SK-N-SH (cell line): ENCODE results near the gene MYRF. TPM values are rescaled to one million over a fixed set of nuclear protein-coding genes. Genes with fewer than 3 reads are reported as not detected.

Experiments used
- CTCF ChIA-PET: fragments of 300-600, 350-600 bp; formaldehyde crosslinking; extraction: SDS; loops from one replicate; lab custom pipeline; 2021; lab: Yijun Ruan, JAX
- POLR2A ChIA-PET: fragments of 350-600 bp; sonication (Branson Sonifier 250); formaldehyde crosslinking; extraction: SDS; loops from one replicate; lab custom pipeline; 2020; ENCODE audit warnings: antibody characterized with exemption, inconsistent platforms; lab: Yijun Ruan, JAX
- DNase-seq: peaks from one replicate; pipeline ENCODE4 v3.0.0; 2012
- H2AFZ ChIP-seq: fragments of 200-600 bp; sonication (generic); 2 replicates; pipeline ENCODE4 v1.8.1; 2016; ENCODE audit warnings: antibody characterized with exemption, mild to moderate bottlenecking, low read depth
- H3F3A ChIP-seq: fragments of 200-600 bp; sonication (generic); replicated peaks from 2 replicates; pipeline ENCODE3; 2016; ENCODE audit warnings: antibody characterized with exemption, mild to moderate bottlenecking; ENCODE audit not compliant: insufficient read depth
- H3K27ac ChIP-seq, 2 experiments: fragments of 200-500 bp in 1 of 2; fragments of 200-600 bp in 1 of 2; sonication (Bioruptor generic) in 1 of 2; sonication (generic), shearing (Covaris generic) in 1 of 2; 2 replicates each; pipeline versions ENCODE4 v1.5.1 to v1.6.1; 2014 to 2016; ENCODE audit warnings: low read depth in 2 of 2, inconsistent platforms in 1 of 2, low read length in 1 of 2, mild to moderate bottlenecking in 1 of 2, mixed read lengths in 1 of 2
- H3K27me3 ChIP-seq: fragments of 200-600 bp; sonication (generic), shearing (Covaris generic); 2 replicates; pipeline ENCODE4 v1.6.1; 2016; ENCODE audit warnings: mixed run types; ENCODE audit not compliant: insufficient read depth
- H3K36me3 ChIP-seq, 2 experiments: fragments of 200-500 bp in 1 of 2; fragments of 200-600 bp in 1 of 2; sonication (Bioruptor generic) in 1 of 2; sonication (generic) in 1 of 2; replicated peaks in 1 of 2; 2 replicates each; pipeline versions ENCODE3 to v1.5.1; 2014 to 2016; ENCODE audit warnings: low read length in 1 of 2, mild to moderate bottlenecking in 1 of 2; ENCODE audit not compliant: insufficient read depth in 2 of 2, control insufficient read depth in 1 of 2
- H3K4me1 ChIP-seq, 2 experiments: fragments of 200-500 bp in 1 of 2; fragments of 200-600 bp in 1 of 2; sonication (Bioruptor generic) in 1 of 2; sonication (generic), shearing (Covaris generic) in 1 of 2; 2 replicates each; pipeline versions ENCODE4 v1.5.1 to v1.6.1; 2014 to 2016; ENCODE audit warnings: low read depth in 1 of 2, low read length in 1 of 2, mixed run types in 1 of 2; ENCODE audit not compliant: insufficient read depth in 2 of 2, control insufficient read depth in 1 of 2
- H3K4me2 ChIP-seq: fragments of 200-600 bp; sonication (generic), shearing (Covaris generic); 2 replicates; pipeline ENCODE4 v1.6.1; 2017; ENCODE audit warnings: mixed run types
- H3K4me3 ChIP-seq, 2 experiments: fragments of 200-500 bp in 1 of 2; fragments of 200-600 bp in 1 of 2; sonication (Bioruptor generic) in 1 of 2; sonication (generic), shearing (Covaris generic) in 1 of 2; 2 replicates each; pipeline versions ENCODE4 v1.5.1 to v1.8.1; 2014 to 2016; ENCODE audit warnings: low read depth in 2 of 2, inconsistent platforms in 1 of 2, low read length in 1 of 2, mild to moderate bottlenecking in 1 of 2, mixed read lengths in 1 of 2, moderate library complexity in 1 of 2
- H3K79me2 ChIP-seq: fragments of 200-600 bp; sonication (generic); 2 replicates; pipeline ENCODE4 v1.8.1; 2017; ENCODE audit warnings: mild to moderate bottlenecking; ENCODE audit not compliant: insufficient read depth
- H3K9ac ChIP-seq: fragments of 200-600 bp; sonication (generic); 2 replicates; pipeline ENCODE4 v1.6.1; 2017; ENCODE audit warnings: mixed run types
- H3K9me2 ChIP-seq: fragments of 200-600 bp; sonication (generic); 2 replicates; pipeline ENCODE4 v1.6.1; 2017; ENCODE audit warnings: mixed run types
- H3K9me3 ChIP-seq: fragments of 200-600 bp; sonication (generic); 2 replicates; pipeline ENCODE4 v1.6.1; 2017; ENCODE audit warnings: mixed run types, mild to moderate bottlenecking, moderate library complexity
- H4K20me1 ChIP-seq: fragments of 200-600 bp; sonication (generic); 2 replicates; pipeline ENCODE4 v1.6.1; 2017; ENCODE audit warnings: mild to moderate bottlenecking, mixed run types; ENCODE audit not compliant: insufficient read depth
- CHD2 ChIP-seq: fragments of 150-350 bp; IDR thresholded peaks from 2 replicates; pipeline ENCODE4 v1.6.1; 2018; ENCODE audit warnings: low read length; ENCODE audit not compliant: partially characterized antibody
- ELF1 ChIP-seq: IDR thresholded peaks from 2 replicates; pipeline ENCODE4 v1.4.0; 2012
- EP300 ChIP-seq, 2 experiments: IDR thresholded peaks; 2 replicates each; pipeline versions ENCODE4 v1.4.0 to v1.6.1; 2012; ENCODE audit warnings: borderline replicate concordance in 1 of 2, low read depth in 1 of 2, low read length in 1 of 2
- FOSL2 ChIP-seq: IDR thresholded peaks from 2 replicates; pipeline ENCODE4 v1.4.0; 2012; ENCODE audit warnings: low read depth, mild to moderate bottlenecking, moderate library complexity, borderline replicate concordance
- NFIC ChIP-seq: IDR thresholded peaks from 2 replicates; pipeline ENCODE4 v1.4.0; 2012; ENCODE audit warnings: borderline replicate concordance
- NRF1 ChIP-seq: IDR thresholded peaks from 2 replicates; pipeline ENCODE4 v1.6.1; 2012; ENCODE audit warnings: low read depth, mild to moderate bottlenecking, low read length
- PBX3 ChIP-seq: IDR thresholded peaks from 2 replicates; pipeline ENCODE4; 2012
- RCOR1 ChIP-seq: fragments of 150-350 bp; IDR thresholded peaks from 2 replicates; pipeline ENCODE4 v1.6.1; 2017; ENCODE audit warnings: antibody characterized with exemption, low read length
- RXRA ChIP-seq: IDR thresholded peaks from 2 replicates; pipeline ENCODE4 v1.4.0; 2012; ENCODE audit warnings: low read depth, mild to moderate bottlenecking, borderline replicate concordance
- TCF12 ChIP-seq: IDR thresholded peaks from 2 replicates; pipeline ENCODE4 v1.4.0; 2012
- WGBS: methylation state at CpG from one replicate; pipeline ENCODE4 v1.1.6; 2017; ENCODE audit warnings: low lambda C conversion rate; 5-methylcytosine and 5-hydroxymethylcytosine counted together
- polyA plus RNA-seq, 3 experiments: library from polyadenylated mRNA; depleted of rRNA; stranded (reverse); fragments of >200 nt; gene quantifications; 2 replicates each; pipeline ENCODE4 v1.2.3, GENCODE V29; 2012
- TF ChIP-seq, protein P1 (sequence below): IDR thresholded peaks from 2 replicates; pipeline ENCODE4 v1.4.0; 2012; ENCODE audit warnings: low read depth, borderline replicate concordance
- TF ChIP-seq, protein P2 (sequence below): fragments of 200-600 bp; sonication (generic); IDR thresholded peaks from 2 replicates; pipeline ENCODE4 v1.6.1; 2017; ENCODE audit warnings: antibody characterized with exemption, mild to moderate bottlenecking, moderate library complexity
- TF ChIP-seq, protein P3 (sequence below): IDR thresholded peaks from 2 replicates; pipeline ENCODE4 v1.4.0; 2012; ENCODE audit warnings: low read depth, borderline replicate concordance

MYRF gene
- polyA plus RNA-seq, 1 of the 3 experiments (the other 2 are of a cell fraction), result 2.8 TPM

GRCh38 chr11:61773356-61773755 lies 20.9 kb downstream of the MYRF start:
- no peak overlapping the region for H3K9ac ChIP-seq
- H3K9me2 ChIP-seq, result no peaks in the 10 kb centered on the region
- peak; percentile 96 for DNase-seq
- H4K20me1 ChIP-seq, result no peaks in the 10 kb centered on the region
- H2AFZ ChIP-seq, result no peak overlapping the region
- H3K36me3 ChIP-seq, result no peaks in the 10 kb centered on the region
- ChIA-PET POLR2A (interaction anchor here (1.0 kb wide), 1 partner anchor 339 kb away, joined by 3 read pairs; no protein-coding TSS in a partner anchor), CTCF (interaction anchor here (1.6 to 2.3 kb wide), 2 partner anchors 15 to 26 kb away, joined by 4 to 15 read pairs; no protein-coding TSS in a partner anchor)
- H3K27me3 ChIP-seq, result no peaks in the 10 kb centered on the region
- H3K79me2 ChIP-seq, result no peaks in the 10 kb centered on the region
- H3F3A ChIP-seq, result no peaks in the 10 kb centered on the region
- WGBS, result 61% methylated on average over 2 of the region's 10 CpGs
- H3K4me2 ChIP-seq, result no peak overlapping the region
- no peaks in the 10 kb centered on the region for H3K9me3 ChIP-seq
- peaks cover 0 to 32% of the 10 kb centered on the region in 2 experiments; a peak in 1 of 4 replicates for H3K4me1 ChIP-seq
- H3K27ac ChIP-seq, result peak overlapping the region in 1 of 2 experiments; percentile 54; a peak in 2 of 4 replicates
- TF ChIP-seq CHD2, result peak; percentile 32
- TF ChIP-seq PBX3, result peak; percentile 53
- TF ChIP-seq, protein P1, sequence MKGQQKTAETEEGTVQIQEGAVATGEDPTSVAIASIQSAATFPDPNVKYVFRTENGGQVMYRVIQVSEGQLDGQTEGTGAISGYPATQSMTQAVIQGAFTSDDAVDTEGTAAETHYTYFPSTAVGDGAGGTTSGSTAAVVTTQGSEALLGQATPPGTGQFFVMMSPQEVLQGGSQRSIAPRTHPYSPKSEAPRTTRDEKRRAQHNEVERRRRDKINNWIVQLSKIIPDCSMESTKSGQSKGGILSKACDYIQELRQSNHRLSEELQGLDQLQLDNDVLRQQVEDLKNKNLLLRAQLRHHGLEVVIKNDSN, result no peak
- TF ChIP-seq, protein P2, sequence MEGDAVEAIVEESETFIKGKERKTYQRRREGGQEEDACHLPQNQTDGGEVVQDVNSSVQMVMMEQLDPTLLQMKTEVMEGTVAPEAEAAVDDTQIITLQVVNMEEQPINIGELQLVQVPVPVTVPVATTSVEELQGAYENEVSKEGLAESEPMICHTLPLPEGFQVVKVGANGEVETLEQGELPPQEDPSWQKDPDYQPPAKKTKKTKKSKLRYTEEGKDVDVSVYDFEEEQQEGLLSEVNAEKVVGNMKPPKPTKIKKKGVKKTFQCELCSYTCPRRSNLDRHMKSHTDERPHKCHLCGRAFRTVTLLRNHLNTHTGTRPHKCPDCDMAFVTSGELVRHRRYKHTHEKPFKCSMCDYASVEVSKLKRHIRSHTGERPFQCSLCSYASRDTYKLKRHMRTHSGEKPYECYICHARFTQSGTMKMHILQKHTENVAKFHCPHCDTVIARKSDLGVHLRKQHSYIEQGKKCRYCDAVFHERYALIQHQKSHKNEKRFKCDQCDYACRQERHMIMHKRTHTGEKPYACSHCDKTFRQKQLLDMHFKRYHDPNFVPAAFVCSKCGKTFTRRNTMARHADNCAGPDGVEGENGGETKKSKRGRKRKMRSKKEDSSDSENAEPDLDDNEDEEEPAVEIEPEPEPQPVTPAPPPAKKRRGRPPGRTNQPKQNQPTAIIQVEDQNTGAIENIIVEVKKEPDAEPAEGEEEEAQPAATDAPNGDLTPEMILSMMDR, result no peak
- TF ChIP-seq NRF1, result no peak
- TF ChIP-seq ELF1, result no peak
- peak; percentile 42; the same call in 1 of the 2 replicates for TF ChIP-seq RCOR1
- peak in 1 of 2 experiments; percentile 35; a peak in 1 of 4 replicates for TF ChIP-seq EP300 (IDR thresholded peaks at IDR 0.05; ENCODE audit: borderline replicate concordance in 1 of 2, low read depth in 1 of 2, low read length in 1 of 2)
- TF ChIP-seq FOSL2, result no peak
- no peak for TF ChIP-seq NFIC
- TF ChIP-seq, protein P3, sequence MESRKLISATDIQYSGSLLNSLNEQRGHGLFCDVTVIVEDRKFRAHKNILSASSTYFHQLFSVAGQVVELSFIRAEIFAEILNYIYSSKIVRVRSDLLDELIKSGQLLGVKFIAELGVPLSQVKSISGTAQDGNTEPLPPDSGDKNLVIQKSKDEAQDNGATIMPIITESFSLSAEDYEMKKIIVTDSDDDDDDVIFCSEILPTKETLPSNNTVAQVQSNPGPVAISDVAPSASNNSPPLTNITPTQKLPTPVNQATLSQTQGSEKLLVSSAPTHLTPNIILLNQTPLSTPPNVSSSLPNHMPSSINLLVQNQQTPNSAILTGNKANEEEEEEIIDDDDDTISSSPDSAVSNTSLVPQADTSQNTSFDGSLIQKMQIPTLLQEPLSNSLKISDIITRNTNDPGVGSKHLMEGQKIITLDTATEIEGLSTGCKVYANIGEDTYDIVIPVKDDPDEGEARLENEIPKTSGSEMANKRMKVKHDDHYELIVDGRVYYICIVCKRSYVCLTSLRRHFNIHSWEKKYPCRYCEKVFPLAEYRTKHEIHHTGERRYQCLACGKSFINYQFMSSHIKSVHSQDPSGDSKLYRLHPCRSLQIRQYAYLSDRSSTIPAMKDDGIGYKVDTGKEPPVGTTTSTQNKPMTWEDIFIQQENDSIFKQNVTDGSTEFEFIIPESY, result no peak
- TF ChIP-seq TCF12, result peak; percentile 50
- no peak for TF ChIP-seq RXRA
- H3K4me3 ChIP-seq, result no peak overlapping the region
